ENCODE measurements around the gene SFPQ.

Gene SFPQ

DNA sequence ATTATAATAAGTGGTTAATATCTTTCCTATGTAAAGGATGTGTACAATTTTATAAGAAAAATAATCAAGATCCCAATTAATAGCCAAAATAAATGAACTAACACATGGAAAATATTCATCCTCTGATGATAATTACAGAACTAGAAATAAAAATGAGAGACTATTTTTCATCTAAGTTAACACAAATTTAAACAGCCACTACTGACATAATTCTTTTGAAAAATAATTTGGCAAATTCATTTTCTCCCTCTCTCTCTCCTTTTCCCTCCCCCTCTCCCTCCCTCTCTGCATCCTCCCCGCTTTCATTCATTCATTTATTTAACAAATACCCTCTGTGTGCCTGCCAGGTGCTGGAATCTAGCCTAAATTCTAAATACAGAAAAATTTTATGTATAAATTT is 10.3 kb upstream of the SFPQ start:
- Histone ChIP-seq H3K4me3 (ENCODE audit: low read depth, low read length) (no peak overlapping the region), H3K27ac (no peak overlapping the region), H3K36me3 (replicated peaks) (no peaks in the 10 kb centered on the region), H3K27me3 (replicated peaks) (no peaks in the 10 kb centered on the region)
- in situ Hi-C loops (cut with HindIII; ENCODE audit: low pct_ligation_motif_present, low sequenced_read_pairs) = no loop called here
- TF ChIP-seq, protein P1, sequence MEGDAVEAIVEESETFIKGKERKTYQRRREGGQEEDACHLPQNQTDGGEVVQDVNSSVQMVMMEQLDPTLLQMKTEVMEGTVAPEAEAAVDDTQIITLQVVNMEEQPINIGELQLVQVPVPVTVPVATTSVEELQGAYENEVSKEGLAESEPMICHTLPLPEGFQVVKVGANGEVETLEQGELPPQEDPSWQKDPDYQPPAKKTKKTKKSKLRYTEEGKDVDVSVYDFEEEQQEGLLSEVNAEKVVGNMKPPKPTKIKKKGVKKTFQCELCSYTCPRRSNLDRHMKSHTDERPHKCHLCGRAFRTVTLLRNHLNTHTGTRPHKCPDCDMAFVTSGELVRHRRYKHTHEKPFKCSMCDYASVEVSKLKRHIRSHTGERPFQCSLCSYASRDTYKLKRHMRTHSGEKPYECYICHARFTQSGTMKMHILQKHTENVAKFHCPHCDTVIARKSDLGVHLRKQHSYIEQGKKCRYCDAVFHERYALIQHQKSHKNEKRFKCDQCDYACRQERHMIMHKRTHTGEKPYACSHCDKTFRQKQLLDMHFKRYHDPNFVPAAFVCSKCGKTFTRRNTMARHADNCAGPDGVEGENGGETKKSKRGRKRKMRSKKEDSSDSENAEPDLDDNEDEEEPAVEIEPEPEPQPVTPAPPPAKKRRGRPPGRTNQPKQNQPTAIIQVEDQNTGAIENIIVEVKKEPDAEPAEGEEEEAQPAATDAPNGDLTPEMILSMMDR (IDR thresholded peaks at IDR 0.05; ENCODE audit: low read depth, low read length, missing control alignments) = no peak
- DNase-seq = no peak

DNA sequence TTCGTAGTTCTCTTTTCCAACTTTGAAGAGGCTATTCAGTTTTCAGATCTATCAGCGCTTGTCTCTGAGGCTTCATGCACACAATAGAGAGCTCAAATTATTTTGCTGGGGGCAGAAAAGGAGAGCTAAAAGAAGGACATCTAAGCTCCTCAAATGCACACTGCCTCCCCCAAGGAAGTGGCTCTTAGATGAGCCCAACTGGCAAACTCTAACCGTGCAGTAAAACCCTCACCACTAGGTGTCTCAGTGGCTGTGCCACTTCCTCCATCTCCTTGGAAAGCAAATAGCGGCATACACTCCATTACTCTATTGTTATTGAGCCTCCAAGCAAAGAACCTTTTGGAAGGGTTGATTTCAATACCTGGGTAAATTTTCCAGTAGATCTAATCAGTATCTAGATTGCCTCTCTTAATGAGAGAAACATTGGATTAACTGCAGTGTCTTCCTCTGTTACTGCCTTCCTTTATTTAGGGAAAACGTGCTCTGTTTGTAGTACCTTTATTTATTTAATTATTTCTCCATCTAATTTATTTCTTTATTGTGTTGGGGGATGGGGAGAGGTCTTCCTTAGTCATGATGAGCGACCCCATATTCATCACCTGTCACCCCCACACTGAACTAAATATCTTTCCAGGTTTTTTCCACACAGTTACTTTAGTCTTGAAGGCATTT is 9.2 kb upstream of the SFPQ start:
- Histone ChIP-seq H3K36me3 (replicated peaks) (no peaks in the 10 kb centered on the region), H3K27ac (no peak overlapping the region), H3K4me3 (ENCODE audit: low read depth, low read length) (no peak overlapping the region), H3K27me3 (replicated peaks) (no peaks in the 10 kb centered on the region)
- peak; percentile 83 for DNase-seq
- TF ChIP-seq, protein P1 (IDR thresholded peaks at IDR 0.05; ENCODE audit: low read depth, low read length, missing control alignments) = peak; percentile 95
- in situ Hi-C loops (cut with HindIII; ENCODE audit: low pct_ligation_motif_present, low sequenced_read_pairs) = no loop called here

DNA sequence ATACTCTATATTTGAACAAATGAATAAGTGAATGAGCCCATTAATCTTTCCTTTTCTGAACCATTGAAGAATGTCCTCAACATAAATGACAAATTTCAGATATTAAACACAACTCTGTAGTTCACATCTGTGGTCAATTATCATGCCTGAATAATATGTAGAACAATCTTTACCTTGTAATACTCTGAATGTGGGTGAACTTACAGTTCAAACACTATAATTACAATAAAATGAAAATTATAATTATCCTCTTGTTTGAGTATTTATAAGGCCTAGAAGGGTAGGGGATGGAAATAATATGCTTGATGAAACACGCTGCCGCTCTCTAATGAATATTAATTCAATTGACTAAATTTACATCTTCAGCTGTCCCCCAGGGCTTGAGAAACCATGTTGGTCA is 8.7 kb upstream of the SFPQ start:
- DNase-seq = no peak
- Histone ChIP-seq H3K36me3 (replicated peaks) (no peaks in the 10 kb centered on the region), H3K4me3 (ENCODE audit: low read depth, low read length) (no peak overlapping the region), H3K27me3 (replicated peaks) (no peaks in the 10 kb centered on the region), H3K27ac (no peak overlapping the region)
- TF ChIP-seq, protein P1 (IDR thresholded peaks at IDR 0.05; ENCODE audit: low read depth, low read length, missing control alignments) = no peak
- in situ Hi-C loops (cut with HindIII; ENCODE audit: low pct_ligation_motif_present, low sequenced_read_pairs) = no loop called here

DNA sequence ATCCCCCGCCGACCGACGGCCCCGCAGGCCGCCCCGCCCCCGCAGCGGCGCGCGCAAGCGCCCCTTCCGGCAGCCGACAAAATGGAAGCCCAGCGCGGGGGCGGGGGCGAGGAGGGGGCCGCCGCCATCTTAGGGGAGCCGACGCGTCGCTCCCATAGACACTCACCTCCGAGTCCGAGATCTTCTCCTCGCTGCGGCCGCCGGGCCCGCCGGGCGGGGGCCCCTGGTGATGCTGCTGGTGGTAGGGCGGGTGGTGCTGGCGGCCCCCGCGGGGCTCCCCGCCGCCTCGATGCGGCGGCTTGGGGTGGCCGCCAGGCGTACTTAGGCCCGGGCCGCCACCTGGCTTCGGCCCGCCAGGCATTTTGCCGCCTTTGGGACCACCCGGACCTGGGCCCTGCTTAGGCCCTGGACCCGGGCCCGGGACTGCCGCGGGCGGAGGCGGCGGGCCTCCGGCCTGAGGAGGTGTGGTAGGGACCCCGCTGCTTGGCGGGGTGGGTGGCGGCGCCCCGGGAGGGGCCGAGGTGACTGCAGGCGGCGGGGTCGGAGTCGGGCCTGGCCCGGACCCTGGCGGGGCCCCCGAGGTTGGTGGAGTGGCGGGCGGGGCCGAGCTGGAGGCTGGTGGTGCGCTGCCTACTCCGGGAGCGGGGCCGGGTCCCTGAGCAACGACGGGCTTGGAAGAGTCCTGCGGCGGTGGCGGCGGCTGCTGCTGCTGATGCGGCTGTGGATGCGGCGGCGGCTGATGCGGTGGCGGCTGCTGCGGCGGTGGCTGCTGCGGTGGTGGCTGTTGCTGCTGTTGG is 691 bp downstream of the SFPQ start:
- H3K27me3 ChIP-seq (replicated peaks) = no peaks in the 10 kb centered on the region
- in situ Hi-C loops (cut with HindIII; ENCODE audit: low pct_ligation_motif_present, low sequenced_read_pairs) = no loop called here
- peak; percentile 49 for DNase-seq
- peak overlapping the region; percentile 96 for H3K4me3 ChIP-seq (ENCODE audit: low read depth, low read length)
- peaks cover 48% of the 10 kb centered on the region for H3K36me3 ChIP-seq (replicated peaks)
- TF ChIP-seq, protein P1 (IDR thresholded peaks at IDR 0.05; ENCODE audit: low read depth, low read length, missing control alignments) = no peak
- H3K27ac ChIP-seq = peak overlapping the region; percentile 90

DNA sequence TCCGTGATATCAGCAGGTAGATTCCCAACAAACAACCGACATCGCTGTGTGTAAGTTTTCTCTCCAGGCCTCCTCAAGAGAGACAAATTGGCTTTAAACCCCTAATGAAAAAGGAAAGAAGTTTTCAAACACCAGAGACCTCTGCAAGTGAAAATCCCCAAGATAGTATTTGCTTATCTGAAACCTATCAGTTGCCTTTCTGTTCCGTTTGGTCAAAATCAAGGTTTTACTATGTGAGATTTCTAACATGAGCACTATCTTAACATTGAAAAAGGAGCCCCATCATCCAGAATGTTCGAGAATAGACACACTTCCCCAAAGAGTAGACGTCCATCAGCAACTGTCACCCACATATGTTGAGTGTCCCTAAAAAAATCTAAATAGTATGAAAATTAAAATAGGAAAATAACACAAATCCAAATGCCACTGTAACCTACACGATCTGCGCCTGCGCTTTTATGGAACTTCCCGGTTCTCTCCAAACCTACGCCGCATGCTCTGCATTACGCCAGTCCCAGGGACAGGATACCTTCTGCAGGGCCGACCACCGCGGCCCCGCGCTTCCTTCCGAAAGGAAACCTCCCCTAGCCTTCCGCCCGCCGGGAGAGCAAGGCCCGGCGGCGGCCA is 1.4 kb downstream of the SFPQ start:
- Histone ChIP-seq H3K4me3 (ENCODE audit: low read depth, low read length) (peak overlapping the region; percentile 96), H3K27me3 (replicated peaks) (no peaks in the 10 kb centered on the region), H3K36me3 (replicated peaks) (peaks cover 54% of the 10 kb centered on the region), H3K27ac (no peak overlapping the region)
- TF ChIP-seq, protein P1 (IDR thresholded peaks at IDR 0.05; ENCODE audit: low read depth, low read length, missing control alignments) = no peak
- no peak for DNase-seq
- in situ Hi-C loops (cut with HindIII; ENCODE audit: low pct_ligation_motif_present, low sequenced_read_pairs) = no loop called here

All from brain microvascular endothelial cell (primary cell).